GM18858 (cell line): ENCODE data around the gene NUDCD3.

Experiments used
- ATAC-seq: cut with Tn5 transposase; IDR thresholded peaks from one replicate; pipeline ENCODE4 v1.9.1; 2021; ENCODE audit not compliant: unreplicated experiment

Gene NUDCD3

DNA sequence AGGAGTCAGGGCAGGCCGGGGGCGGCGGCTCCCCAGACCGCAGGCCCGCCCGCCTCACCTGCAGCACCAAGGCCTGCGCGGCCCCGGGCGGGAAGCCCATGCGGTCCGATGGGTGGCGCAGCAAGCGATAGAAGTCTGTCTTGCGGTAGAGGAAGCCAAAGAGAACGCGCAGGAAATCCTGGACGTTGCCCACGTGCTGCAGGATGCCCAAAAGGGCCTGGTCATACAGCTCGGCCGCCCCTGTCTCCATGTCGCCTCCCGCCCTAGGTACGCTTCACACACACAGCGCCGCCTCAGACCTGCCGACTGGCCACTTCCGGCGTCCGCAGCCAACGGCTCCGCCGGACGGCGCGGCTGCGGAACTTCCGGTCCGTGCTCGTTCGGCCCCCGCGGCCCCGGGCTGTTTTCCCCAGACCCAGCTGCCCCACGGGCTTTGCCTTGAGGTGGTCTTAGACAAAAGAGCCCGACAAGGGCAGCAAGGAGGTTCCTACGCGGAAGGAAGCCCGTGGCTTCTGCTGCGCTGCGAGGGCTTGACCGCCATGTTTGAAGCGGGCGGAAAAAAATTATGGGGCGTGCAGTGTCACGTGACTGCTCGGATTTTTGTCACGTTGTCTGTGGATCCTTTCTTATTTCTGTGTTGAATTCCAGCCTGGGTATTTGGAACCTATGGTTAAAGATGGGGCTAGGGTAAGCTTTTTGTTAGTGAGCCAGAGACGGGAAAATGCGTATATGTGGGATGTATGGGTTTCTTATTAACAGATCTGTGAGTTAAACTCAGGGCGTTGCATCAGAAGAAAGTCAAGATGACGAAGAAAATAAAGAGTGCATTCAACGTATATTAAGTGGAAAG, at the start of gene NUDCD3:
NUDCD3 (minus strand) TSS at position 308 of the 850 bp plus-strand sequence; CDS start at position 250, 58 bp downstream.
- peak; percentile 78 for ATAC-seq

DNA sequence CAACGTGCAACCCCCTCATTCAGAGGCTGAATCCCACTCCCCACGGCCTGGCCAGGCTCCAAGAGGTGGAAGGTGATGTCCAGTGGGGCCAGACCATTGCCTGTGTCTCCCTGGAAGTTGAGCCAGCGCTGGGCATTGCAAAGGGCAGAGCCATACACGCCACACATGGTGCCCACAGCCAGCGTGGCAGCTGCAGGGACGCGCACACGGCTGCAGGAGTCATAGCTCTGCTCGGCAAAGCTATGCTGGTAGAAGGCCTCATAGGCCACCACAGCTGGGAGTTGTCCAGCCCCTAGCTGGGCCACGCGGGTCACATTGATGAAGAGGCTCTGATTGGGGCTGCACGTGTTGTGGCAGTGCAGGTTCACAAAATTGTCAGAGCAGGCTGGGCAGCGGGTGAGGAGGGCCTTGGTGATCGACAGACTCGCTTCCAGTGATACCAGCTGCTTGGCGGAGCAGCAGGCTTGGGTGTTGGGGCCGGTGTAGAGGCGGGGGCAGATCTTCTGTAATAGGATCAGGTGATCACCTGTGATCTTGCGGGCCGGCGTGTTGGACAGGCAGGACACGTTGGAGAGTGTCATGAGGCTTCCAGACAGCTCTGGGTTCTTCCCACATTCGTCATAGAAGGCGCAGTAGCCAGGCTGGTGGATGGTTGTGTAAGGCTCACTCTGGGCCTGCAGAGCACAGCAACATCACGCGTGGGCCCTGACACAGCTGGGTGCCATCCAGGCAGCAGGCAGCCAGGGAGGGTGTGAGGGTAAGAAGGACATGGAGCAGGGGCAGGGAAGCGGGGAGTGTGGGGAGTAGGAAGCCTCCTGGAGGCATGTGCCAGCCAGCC, 49.4 kb upstream of the NUDCD3 start:
- ATAC-seq = no peak

DNA sequence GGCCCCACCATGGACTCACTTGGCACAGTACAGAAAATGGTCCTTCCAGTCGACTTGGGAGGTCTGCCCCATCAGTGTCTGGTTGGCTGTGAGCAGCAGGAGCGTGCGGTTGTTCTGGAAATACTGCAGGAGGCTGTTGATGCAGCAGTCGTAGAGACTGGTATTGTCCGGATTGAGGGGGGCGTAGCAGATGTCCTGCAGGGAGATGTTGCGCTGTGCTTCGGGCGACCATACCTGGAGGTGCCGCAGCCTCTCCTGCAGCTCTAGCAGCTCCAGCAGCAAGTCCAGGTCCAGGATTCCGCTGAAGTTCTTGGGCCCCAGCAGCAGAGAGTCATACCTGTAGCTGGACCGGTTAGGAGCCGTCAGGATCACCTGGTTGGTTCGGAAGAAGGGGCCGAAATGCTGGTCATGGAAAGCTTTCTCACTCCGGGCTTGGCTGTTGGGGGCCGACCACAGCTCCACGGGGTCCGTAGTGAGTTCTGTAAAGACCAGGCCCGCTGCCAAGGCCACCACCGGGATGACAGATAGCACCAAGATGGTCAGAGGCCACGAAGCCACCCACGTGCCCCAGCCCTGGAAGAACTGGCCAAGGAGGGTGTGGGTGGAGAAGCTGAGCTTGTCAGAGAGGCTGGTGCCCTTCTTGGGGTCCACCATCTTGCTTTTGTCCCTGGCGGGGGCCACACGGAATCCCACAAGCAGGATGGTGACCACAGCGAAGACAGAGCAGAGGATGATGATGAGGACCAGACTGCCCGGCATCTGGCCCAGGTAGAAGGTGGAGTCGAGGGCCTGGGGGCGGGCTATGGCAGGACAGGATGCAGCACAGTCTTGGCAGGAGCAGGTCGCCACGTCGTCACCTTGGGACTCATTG, 48.6 kb upstream of the NUDCD3 start:
- ATAC-seq = no peak

DNA sequence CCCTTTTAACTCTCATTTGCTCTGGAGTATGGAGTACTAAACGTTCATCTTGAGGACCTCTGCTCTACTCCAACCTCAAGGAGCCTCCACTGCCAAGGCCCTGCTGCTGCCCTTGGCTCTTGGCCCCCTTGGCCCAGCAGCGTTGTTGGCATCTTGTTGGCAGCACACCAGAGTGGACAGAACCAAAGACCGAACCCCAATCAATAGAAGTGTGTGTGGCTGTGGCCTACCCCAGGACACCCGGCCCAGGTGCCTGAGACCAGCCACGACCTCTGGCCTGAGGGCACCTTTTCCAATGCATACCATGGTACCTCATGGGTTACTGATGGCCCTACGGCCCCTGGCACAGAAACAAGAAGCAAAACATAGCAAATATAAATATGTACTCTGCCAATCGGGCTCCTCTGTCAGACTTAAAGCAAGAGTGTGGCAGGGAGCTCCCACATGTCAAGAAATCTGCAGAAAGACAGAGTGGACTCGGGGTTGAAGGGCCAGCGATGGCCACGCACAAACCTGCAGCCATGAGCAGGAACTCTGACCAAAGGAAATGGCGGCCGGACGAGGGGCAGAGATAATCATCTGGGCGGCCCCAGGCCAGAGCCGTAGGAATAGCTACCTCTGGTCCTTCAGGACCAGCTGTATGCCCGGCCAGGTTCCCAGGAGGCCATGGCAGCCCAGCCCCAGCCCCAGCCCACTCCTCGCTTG, 47.8 kb upstream of the NUDCD3 start:
- no peak for ATAC-seq

DNA sequence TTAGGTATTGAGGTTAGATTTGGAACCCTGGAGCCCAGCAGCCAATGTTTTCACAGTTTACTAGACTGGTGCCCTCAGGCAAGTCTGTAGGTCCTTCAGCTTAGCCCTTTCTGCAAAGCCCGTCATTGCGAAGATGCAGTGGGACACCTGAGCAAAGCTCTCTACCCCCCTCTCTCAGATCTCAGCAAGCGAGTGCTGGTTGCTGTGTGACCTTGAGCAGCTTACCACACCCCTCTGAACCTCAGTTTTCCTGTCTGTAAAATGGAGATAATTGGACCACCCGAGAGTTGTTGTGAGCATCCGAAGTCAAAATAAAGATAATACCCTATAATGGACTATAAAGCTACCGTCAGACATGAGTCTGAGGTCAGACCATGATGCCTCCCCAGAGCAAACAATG, 47.0 kb upstream of the NUDCD3 start:
- no peak for ATAC-seq

DNA sequence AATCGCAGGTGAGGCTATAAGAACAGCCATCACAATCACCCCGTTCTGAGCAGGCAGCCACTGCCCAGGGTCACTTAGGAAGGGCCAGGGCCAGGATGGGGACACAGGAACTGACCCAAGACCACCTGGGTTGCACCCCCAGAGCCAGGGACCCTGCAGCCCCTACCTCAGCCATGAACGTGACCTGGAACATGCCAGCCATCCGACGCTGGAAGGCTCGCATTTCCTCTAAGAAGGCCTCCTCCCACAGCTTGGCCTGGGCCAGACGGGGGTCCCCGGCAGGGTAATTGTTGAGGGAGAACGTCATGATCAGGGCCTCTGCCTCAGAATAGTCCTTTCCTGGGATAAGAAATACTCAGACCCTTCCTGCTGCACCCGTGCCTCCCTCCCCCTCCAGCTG, 45.6 kb upstream of the NUDCD3 start:
- ATAC-seq = no peak

DNA sequence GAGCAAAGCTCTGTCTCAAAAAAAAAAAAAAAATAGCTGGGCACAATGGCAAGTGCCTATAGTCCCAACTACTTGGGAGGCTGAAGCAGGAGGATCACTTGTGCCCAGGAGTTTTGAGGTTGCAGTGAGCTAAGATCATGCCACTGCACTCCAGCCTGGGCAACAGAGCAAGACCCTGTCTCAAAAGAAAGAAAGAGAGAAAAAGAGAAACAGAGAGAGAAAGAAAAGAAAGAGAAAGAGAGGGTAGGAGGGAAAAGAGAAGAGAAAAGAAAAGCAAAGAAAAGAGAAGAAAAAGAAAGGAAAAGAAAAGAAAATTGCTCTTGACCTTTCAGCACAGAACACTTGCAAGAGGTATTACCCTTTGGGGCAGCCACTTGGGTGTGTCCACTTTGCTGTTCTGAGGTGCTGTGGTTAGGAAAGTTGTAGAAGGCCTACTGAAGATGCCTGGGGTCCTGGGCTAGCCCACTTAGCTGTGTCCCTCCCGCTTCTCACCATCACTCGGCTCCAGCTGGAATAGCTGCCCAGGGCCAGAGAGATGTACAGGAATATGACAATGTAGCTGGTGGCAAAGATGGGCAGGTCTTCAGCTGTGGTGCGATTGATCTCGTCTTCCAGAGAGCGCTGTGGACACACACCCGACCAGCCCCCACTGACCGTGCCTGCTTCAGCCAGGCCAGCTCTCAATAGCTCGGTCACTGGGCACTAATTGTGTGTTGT, 45.0 kb upstream of the NUDCD3 start:
- no peak for ATAC-seq

DNA sequence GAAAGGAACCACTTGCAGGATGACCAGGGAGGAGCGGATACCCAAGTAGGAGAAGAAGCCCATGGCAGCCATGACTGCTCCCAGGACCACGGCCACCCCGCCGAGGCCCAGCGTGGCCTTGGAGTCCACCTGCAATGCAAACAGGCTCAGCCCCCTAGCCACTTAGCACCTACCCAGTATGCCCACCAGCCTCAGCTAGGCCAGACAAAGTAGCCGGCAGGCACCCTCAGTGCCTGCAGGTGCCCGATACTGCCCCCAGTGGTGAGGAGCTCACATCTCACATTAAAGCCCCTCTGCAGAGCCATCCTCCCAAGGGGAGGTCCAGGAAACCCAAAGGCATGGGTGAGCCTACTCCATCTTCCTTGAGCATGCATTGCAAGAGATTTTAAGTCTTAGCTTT, 44.0 kb upstream of the NUDCD3 start:
- no peak for ATAC-seq

DNA sequence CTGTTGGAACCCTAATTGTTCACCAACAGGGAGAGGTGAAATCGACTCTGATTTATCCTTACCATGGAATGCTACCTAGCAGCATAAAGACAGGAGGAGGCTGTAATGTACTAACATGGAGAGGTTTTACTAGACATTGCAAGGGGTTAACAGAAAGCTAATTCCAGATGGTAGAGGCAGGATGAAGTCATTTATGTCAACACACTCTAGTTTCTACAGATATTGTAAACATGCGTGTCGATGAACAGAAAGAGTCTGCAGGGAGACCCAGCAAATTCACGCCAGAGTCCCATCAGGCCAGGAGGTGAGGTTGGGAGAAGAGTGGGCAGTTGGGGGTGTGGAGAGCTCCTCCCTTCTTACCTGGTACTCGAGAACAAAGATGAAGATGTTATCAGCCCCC, 43.6 kb upstream of the NUDCD3 start:
- ATAC-seq = no peak

DNA sequence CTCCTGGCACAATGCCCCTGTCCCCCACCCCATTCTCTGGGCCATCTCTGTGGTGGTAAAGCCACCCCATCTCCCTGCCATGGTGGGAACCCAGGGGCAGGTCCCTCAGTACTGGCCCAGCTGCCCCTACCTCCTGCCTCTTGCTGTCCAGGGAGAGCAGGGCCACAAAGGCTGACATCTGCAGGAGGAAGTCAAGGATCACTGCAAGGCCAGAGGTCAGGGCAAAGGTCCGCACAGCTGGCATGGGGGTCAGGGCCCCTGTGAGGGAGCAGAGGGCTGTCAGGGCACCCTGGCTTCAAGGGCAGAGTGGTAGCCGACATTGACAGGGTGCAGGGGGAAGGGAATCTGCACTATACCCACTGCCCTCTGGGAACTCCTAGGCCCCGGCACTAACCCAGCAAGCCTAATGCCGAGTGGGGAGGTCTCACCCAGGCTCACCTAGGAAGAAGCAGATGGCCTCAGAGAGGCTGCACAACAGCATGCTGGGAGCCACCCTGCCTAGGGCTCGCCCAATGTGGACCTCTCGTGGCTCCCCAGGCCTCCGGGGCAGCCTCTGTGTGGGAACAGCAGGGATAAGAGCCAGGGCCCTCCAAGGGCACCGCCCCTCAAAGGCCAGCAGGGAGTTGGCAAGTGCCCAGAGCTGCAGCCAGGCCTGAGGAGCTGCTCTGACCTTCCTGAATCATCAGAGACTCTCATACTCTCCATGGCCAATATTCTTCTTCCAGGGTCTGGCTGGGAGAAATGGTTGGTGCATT, 43.0 kb upstream of the NUDCD3 start:
- no peak for ATAC-seq

DNA sequence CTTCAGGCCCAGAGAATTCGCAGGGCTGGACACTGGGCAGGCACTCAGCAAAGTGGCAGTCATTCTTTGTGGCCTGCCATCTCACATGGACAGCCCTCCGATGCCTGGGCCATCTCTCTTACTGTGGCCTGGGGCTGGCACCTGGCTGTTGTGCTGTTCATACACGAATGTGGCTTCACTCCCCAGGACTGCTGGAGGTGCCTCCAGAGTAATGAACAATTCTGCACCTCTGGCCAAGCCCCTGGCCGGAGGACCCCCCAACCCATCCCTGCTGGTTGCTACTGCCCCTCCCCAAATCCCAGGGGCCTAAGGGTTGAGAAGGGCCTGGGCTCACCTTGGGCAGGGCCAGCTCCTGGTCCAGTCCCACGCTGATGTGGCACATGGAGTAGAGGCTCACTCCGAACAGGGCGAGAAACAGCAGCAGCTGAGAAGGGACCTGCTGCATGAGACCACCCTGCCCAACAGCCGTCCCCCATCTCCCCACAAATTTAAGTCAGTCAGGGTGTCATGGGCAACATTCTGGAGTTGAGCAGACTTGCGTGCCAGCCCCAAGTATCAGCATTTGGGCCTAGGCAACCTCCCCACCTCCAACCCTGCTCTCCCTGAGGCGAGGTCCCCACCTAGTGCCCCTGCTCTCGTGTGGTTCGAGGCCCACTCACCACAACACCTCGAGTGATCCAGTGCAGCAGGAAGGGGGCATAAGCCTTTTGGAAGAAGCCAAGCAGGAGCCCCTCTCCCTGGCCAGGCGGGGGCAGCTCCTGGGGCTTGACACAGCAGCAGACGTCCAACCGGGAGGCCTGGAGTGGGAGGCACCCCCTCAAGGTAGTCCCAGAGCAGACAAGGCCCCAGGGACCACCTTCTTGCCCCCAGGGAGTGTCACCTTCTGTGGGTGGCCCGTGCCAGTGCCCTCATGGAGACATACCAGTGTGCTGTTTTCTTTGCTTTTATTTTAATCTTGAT, 41.2 kb upstream of the NUDCD3 start:
- no peak for ATAC-seq

DNA sequence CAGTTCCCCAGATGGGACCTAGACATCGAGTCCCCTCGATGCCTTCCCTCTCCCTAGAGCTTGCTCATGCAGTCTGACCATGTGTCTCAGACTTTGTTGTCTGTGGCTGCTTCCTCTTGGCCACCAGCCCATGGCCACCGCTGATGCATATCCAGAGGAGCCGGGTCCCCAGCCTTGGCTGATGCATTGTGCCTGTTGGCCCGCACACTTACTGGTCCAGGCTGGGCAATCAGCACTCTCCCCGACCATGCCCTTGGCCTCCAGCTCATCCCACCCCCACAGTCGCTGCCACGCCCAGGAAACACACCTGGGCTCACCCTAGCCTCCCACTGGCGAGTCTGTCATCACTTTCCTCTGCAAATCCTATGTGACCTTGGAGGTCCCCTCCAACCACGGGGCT, 40.5 kb upstream of the NUDCD3 start:
- ATAC-seq = no peak

DNA sequence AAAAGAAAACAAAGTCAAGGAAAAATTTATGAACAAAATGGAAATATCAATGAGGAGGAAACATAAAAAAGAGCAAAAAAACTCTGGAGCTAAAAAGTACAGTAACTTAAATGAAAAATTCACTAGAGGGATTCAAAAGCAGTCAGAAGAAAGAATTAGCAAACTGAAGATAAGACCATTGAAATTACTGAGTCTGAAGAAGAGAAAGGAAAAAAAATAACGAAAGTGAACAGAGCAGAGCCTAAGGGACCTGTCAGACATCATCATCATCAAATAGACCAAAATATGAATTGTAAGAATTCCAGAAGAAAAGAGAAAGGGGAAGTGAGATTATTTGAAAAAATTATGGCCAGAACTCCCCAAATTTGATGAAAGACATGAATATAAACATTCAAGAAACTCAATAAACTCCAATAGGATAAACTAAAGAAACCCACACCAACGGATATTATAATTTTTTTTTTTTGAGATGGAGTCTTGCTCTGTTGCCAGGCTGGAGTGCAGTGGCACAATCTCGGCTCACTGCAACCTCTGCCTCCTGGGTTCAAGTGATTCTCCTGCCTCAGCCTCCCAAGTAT, 34.4 kb upstream of the NUDCD3 start:
- no peak for ATAC-seq

DNA sequence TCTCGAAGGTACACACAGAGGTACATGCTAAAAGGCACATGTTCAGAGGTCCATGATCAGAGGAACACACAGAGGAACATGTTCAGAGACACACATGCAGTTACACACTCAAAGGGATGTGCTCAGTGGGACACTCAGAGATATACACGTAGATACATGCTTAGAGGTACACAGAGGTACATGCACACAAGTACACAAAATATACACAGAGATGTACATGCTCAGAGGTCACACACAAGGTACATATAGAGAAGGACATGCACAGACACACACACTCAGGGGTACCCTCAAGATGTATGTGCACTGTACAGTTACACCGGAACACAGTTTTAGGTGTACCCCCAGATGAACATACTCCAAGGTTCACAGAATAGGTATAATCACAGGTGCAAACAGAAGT, 31.9 kb upstream of the NUDCD3 start:
- ATAC-seq = no peak

DNA sequence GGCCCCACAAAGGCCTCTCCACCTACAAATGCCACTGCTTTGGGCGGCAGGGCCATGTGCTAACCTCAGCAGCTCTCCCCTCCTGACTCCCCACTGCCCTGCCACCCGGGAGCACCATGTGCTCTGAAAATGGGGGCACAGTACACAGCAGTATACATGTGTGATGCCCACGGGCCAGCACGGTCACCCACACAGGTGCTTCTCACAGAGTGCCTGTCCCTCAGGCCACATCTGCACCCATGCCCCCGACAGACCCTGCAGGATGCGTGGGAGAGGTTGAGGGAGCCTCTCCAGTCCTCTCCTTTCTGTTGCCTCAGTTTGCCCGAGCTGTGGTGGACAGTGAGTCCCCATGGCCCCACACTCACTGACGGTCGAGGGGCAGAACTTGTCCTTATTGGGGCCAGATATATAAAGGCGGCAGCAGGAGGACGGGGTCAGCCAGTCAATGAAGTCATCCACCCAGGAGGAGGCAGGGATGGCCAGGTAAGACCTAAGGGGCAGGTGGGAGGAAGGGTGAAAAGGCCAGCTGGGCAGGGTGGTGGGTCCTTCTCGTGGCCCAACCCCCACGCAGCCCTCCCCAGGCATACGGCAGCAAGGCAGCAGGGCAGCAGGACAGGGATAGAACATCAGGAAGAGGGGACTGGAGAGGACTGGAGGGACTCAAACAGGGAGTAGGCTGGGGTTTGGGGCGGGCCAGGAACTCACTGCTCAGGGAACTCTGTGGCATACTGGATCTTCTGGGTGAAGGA, 31.1 kb upstream of the NUDCD3 start:
- no peak for ATAC-seq

DNA sequence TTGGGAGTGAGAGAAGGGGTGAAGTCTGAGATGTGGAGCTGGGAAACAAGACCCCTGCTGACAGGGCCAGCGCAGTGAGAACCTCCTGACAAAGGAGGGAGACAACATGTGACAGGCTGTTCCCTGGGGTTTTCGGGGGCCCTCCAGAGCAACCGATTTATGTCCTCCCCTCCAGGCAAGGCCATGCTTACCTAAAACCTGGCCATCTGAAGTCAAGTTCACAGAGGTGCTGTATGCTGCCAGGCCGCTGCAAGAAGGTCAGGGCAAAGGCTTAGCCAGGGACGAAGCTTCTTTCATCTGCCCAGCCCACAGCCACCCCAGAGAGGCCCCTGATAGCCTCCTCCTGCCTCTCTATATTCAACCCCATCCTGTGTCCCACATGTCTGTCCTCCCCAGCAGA, 30.1 kb upstream of the NUDCD3 start:
- no peak for ATAC-seq

DNA sequence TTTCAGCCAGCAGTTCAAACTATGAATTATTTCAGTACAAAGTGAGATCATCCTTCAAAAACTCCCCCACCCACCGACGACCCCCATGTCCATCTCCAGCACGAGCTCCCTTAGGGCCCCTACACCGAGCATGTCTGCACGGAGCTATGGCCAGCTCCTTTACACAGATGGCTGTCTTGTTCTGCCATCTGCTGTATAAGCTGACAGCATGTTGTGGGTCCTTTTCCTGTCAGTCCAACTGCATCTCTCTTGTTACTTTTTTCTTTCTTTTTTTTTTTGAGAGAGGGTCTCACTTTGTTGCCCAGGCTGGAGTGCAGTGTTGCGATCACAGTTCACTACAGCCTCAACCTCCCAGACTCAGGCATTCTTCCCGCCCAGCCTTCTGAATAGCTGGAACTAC, 29.1 kb upstream of the NUDCD3 start:
- ATAC-seq = no peak
